8988T (cell line): ENCODE measurements around the gene TGFBR3L.

Experiments used
- DNase-seq: peaks from one replicate; pipeline ENCODE4 v3.0.0; 2011

The TGFBR3L gene

DNA sequence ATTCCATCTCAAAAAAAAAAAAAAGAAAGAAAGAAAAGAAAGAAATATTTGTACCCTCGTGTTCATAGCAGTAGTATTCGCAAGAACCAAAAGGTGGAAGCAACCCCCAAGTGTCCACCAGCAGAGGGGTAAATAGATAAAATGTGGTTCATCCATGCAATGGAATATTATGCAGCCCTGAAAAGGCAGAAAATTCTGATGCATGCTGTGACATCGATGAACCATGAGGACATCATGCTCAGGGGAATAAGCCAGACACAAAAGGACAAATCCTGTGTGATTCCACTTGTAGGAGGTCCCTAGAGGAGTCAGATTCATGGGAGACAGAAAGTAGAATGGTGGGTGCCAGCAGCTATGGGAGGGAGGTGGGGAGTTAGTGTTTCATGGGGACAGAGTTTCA lies 32.7 kb upstream of the TGFBR3L start:
- no peak for DNase-seq

DNA sequence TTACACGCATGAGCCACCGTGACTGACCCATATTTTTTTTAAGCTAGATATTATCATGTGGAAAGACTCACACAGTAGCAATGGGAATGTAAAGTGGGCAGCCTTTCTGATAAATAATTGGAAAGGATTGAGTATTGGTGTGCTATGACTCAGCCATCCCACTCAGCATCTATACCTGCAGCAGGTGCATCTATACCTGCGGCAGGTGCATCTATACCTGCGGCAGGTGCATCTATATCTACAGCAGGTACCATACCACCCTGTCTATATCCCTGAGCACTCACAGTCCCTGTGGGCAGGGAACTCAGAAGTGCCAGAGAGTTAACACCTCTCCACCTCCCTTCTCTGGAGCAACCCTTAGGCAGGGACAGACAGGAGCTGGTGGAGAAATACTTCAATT lies 31.5 kb upstream of the TGFBR3L start:
- no peak for DNase-seq

DNA sequence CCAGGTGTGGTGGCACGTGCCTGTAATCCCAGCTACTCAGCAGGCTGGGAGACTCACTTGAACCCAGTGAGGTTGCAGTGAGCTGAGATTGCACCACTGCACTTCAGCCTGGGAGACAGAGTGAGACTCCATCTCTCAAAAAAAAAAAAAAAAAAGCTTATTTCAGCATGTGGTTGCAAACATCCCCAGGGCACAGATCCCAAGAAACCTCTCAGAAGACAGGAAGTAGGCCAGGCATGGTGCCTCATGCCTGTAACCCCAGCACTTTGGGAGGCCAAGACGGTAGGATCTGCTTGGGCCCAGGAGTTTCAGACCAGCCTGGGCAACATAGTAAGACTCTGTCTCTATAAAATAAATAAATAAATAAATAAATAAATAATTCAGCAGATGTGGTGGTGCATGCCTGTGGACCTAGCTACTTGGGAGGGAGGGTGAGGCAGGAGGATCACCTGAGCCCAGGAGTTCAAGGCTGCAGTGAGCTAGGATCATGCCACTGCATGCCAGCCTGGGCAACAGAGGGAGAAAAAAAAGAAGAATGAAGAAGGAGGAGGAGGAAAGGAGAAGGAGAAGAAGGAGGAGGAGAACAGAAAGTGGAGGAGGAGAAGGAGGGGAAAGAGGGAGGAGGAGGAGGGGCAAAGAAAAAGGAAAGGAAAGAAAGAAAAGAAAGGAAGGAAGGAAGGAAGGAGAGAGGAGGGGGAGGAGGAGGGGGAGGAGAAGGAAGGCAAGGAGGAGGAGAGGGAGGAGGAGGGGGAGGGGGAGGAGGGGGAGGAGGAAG lies 30.6 kb upstream of the TGFBR3L start:
- DNase-seq = no peak

DNA sequence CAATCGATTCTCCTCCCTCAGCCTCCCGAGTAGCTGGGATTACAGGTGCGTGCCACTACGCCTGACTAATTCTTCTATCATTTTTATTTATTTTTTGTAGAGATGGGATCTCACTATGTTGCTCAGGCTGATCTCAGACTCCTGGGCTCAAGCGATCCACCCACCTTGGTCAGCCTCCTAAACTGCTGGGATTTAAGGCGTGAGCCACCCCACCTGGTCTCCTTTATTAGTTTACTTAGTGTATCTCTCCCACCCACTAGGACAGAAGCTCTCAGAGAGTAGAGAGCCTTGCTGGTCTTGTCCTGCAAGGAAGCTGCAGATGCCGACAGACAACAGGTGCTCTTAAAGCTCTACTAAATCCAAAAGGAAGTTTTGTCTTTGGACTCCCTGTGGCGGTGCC lies 28.8 kb upstream of the TGFBR3L start:
- no peak for DNase-seq

DNA sequence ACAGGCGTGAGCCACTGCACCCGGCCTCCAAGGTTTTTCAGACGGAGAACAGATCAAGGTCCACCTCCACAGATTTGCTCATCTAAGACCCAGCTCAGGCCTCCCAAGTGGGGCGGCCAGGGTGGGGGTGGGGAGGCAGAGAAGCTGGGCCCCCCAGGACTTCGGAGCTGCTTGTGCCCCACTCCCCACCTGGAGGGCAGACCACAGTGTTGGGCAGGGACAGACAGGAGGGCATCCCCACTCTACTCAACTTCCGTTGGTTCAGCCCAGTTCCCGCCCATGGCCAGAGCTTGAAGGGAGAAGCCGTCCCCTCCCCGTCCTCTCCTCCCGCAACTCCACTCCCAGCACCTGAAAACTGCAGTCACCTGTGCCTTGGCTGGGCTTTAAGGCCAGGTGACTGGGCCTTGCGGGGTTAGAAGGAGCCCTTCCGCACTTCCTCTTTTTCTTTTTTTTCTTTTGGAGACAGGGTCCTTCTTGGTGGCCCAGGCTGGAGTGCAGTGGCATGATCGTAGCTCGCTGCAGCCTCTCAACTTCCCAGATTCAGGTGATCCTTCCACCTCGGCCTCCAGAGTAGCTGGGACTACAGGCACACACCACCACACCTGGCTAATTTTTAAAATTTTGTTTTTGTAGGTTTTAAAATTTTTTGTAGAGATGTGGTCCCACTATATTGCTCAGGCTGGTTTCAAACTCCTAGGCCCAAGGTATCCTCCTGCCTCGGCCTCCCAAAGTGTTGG lies 27.1 kb upstream of the TGFBR3L start:
- DNase-seq = no peak

DNA sequence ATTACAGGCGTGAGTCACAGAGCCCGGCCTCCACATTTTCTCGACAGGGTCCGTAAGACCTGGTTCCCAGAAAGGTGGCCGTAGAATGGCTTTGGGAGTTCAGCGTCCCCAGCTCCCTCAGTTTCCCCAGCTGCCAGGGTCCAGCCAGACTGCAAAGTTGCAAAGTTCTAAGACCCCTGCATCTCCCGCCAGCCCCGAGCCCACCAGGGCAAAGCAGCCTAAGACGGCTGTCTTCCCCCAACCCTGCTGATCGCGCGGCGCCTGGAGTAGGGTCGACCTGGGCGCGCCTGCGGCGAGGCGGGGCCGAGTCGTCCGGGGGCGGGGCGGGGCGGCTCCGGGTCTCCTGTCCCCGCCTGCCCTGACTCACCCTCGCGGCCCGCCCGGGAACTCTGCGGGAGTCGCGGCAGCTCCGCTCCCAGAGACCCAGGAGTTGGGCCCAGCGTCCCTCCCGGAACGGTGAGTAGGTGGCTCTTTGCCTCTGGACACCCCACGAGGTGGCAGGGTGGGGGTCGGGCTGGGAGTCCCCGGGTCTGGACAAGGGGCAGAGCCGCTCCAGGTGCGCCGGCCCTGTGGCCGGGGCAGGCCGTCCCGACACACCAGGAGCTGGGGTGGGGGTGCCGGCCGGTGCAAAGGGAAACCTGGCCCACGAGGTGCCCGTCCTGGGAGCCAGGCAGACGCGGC lies 26.3 kb upstream of the TGFBR3L start, which contains the start of gene LRRC8E:
LRRC8E (plus strand) TSS at position 366 of the 681 bp plus-strand sequence. CDS start 7,094 bp downstream, outside the sequence.
- peak; percentile 67 for DNase-seq

DNA sequence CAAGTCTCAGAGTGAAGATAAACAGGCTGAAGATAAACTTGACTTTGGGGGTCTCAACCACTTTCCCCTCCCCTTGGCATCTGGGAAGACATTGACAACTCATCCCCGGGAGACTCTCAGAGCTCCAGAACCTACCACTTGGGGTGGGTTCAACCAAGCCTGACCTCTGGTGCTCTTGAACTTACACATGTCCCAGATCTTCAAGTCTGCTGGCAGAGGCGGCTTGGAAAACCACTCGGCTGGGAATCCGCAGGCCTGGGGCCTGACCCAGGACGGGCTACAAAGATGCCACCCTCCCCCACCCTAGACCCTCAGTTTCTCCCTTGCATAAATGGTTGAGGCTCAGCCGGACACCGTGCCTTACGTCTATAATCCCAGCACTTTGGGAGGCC lies 25.8 kb upstream of the TGFBR3L start:
- DNase-seq = no peak

DNA sequence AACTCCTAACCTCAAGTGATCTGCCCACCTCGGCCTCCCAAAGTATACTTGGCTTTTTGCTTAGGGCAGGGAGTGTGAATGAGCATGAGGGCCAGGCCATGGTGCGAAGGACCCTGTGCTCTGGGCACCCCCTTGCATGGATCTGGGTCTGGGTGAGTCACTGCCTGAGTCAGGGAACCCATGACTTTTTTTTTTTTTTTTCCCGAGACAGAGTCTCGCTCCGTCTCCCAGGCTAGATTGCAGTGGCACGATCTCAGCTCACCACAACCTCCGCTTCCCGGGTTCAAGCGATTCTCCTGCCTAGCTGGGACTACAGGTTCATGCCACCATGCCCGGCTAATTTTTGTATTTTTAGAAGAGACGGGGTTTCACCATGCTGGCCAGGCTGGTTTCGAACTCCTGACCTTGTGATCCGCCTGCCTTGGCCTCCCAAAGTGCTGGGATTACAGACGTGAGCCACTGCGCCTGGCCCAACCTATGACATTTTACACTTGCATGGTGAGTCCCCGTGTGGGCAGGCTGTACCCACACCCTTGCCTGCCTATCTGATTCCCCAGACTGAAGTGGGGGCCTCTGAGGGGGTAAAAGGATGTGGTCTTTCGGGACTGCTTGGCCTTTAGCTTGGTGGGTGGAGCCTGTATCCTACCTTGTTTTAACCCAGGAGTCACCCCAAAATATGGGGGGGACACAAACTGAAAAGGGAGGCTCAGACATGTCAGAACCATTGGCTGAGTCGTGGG lies 21.1 kb upstream of the TGFBR3L start:
- DNase-seq = peak; percentile 8

DNA sequence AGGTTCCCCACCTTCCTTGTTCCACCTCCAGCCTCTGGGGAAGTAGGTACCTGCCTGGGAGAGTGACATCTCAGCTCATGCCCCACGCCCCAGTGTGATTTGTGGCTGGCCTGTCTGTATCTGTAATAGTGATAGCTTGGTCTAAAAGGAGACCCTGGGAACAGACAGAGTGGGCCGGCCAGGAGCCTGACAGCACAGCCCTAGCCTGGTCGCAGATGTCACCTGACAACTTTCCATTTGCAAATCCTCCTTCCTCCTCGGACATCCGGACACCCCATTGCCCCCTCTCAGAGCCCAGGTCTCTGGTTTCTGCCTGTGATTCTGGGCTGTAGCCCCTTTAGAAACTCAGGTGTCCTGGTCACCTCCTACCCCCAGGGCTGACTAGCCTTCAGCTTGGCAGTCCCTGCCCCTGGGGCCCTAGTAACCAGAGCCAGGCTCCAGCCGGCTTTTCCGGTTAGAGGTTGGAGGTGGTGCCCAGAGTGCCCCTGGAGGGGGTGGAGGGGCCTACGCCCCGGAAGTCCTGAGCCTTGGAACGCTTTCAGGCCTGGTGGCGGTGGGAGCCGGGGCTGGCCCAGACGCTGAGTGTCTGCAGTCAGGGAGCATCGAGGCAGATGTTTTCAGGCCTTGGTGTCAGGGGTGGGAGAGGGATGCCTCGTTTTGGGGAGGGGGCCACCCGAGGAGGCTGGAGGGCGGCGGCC lies 19.9 kb upstream of the TGFBR3L start:
- DNase-seq = peak; percentile 7

DNA sequence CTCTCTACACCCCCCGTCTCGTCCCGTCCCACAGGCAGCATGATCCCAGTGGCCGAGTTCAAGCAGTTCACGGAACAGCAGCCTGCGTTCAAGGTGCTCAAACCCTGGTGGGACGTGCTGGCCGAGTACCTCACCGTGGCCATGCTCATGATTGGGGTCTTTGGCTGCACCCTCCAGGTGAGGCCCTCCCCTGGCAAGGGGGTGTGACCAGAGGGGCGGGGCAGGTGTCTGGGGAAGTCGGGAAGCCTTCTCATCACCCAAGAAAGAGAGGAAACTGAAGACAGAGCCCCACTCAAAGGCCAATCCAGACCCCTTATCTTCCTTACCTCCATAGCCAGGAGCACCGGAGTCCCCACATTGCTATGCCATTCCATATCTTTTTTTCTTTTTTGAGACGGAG lies 19.1 kb upstream of the TGFBR3L start:
- DNase-seq = no peak

DNA sequence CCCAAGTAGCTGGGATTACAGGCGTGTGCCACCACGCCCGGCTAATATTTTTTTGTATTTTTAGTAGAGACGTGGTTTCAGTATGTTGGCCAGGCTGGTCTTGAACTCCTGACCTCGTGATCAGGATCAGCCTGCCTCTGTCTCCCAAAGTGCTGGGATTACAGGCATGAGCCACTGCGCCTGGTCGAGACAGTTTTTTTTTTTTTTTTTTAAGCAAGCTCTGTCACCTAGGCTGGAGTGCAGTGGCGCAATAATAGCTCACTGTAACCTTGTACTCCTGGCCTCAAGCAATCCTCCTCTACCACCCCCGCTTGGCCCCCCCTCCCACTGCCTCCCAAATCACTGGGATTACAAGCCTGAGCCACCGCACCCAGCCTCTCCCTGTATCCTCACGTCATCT lies 17.3 kb upstream of the TGFBR3L start:
- no peak for DNase-seq

DNA sequence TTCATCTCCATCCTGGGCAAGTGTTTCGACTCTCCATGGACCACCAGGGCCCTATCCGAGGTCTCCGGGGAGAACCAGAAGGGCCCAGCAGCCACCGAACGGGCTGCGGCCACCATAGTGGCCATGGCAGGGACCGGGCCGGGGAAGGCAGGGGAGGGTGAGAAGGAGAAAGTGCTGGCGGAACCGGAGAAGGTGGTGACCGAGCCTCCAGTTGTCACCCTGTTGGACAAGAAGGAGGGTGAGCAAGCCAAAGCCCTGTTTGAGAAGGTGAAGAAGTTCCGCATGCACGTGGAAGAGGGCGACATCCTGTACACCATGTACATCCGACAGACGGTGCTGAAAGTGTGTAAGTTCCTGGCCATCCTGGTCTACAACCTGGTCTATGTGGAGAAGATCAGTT lies 15.7 kb upstream of the TGFBR3L start:
- DNase-seq = no peak

DNA sequence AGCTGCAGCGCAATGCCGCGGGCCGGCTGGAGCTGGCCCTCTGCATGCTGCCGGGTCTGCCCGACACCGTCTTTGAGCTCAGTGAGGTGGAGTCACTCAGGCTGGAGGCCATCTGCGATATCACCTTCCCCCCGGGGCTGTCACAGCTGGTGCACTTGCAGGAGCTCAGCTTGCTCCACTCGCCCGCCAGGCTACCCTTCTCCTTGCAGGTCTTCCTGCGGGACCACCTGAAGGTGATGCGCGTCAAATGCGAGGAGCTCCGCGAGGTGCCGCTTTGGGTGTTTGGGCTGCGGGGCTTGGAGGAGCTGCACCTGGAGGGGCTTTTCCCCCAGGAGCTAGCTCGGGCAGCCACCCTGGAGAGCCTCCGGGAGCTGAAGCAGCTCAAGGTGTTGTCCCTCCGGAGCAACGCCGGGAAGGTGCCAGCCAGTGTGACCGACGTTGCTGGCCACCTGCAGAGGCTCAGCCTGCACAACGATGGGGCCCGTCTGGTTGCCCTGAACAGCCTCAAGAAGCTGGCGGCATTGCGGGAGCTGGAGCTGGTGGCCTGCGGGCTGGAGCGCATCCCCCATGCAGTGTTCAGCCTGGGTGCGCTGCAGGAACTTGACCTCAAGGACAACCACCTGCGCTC lies 14.8 kb upstream of the TGFBR3L start:
- DNase-seq = peak; percentile 6

DNA sequence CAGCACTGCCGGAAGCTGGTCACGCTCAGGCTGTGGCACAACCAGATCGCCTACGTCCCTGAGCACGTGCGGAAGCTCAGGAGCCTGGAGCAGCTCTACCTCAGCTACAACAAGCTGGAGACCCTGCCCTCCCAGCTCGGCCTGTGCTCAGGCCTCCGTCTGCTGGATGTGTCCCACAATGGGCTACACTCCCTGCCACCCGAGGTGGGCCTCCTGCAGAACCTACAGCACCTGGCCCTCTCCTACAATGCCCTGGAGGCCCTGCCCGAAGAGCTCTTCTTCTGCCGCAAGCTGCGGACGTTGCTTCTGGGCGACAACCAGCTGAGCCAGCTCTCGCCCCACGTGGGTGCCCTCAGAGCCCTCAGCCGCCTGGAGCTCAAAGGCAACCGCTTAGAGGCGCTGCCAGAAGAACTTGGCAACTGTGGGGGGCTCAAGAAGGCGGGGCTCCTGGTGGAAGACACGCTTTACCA lies 14.2 kb upstream of the TGFBR3L start:
- peak; percentile 5 for DNase-seq

DNA sequence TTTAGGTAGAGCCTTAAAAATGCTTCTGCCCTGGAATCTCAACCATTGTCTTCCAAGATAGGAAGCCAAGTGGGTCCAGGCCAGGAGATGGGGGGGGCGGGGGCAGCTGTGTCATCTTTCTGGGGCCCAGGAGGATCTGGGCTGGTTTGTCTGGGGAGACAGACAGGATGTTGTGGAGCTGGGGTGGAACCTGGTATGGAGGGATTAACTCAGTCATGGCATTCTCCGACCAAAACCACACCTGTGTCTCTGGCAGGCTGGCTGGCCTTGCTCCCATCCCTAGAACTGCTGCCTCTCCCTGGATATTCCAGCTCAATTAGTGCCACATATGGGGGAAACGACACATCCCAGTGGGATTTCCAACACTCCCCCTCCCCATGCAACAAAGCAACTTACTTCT lies 13.7 kb upstream of the TGFBR3L start:
- DNase-seq = no peak

DNA sequence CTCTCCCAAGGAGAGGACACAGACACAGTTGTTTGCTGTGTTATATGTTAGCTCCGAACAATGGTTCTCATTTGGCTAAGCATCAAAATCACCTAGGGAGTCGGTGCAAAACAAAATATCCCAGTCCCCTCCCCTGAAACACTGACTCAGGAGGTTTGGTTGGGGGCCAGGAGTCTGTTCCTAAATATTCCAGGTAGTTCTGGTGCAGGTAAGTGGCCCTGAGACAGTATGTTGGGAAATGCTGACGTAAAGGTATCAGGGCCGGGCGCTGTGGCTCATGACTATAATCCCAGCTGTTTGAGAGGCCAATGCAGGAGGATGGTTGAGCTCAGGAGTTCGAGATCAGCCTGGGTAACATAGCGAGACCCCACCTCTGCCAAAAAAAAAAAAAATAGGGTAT lies 13.3 kb upstream of the TGFBR3L start:
- DNase-seq = no peak

DNA sequence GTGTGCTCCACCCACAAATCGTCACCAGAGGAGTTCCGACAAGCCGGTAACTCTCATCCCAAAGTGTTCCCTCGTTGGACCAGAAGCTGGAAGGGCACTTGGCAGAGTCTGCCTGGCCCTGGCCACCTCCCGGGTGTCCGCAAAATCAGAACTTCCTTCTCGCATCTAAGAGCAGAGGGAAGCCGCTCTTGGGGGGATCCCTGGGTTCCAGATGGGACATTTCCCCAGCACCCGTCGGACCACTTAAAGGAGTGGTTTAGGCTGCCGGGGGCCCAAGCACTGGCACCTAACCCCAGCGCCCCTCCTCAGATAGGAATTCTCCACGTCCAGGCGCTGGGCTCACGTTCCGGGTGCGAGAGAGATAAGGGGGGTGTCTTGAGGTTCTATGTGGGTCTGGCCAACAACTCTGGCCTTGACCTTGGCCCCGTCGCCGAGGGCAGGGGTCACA lies 11.8 kb upstream of the TGFBR3L start:
- no peak for DNase-seq

DNA sequence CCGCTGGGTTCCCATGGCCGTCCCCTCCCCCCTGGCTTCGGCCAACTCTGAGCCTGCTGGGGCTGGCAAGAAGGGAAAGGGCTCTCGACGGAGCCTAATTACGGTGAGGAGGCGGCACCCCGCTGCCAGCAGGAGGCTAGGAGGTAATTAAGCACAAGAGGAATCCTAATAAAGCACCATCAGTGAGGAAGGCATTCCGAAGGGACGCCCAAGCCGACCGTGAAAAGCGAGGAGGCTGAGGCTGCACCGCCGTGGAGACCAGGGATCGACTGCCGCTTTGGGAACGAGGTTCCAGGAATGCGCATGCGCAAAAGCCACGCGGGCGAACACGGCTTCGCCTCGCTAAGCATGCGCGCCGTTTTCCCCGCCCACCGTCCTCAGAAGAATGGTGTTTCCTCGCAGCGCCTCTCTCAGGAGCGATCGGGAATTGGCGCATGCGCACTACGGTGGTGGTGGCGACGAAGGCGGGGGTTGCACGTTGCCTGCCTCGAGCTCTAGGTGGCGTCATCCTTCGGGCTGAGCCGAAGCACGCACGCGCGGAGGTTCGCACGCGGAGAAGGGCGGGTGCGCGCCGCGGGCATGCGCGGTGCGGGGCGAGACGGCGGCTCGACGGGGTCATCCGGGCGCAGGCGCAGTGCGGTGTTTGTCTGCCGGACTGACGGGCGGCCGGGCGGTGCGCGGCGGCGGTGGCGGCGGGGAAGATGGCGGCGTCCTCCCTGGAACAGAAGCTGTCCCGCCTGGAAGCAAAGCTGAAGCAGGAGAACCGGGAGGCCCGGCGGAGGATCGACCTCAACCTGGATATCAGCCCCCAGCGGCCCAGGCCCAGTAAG lies 11.2 kb upstream of the TGFBR3L start, which contains the start of gene MAP2K7:
MAP2K7 (plus strand) TSS at position 634 of the 830 bp plus-strand sequence; CDS start at position 702, 68 bp downstream.
- peak; percentile 90 for DNase-seq

DNA sequence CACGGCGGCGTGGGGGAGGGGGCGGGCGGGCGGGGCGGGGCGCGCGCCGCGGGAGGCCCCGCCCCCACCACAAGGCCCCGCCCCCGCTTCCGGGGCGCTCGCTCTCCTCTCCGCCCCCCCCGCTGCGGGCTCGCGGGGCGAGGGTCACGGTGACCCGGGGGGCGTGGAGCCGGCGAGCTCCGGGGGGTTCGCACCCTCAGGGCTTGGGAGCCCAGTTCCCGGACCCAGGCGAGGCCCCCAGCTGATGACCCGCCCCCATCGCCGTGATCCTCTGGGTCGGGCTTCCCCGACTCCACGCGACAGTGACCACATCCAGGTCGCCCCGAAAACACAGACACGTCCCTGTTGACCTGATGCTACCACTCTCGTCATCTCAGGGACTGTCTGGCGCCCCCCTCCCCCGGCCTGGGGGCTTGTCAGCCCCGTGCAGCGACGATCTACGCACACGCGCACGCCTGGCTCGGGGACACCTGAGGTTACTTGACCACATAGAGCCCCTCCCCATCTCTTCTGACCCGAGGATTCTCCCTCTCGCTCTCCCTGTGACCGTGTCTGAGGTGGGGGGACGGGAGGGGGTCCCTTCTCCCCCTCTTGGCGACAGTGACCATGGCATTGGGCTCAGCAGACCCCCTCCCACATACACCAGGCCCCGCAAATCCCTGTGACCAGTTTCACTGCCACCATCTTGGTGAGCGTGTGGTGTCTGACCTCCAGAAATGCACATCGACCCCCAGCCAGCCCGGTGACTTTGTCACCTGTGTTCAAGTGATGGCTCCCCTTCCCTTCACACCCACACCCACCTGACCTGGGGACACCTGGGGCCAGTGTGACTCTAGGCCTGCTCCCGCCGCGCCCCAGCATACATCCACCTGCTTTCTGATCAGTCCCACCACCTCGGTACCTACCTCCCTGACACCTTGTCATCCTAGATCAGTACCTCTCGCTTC lies 10.3 kb upstream of the TGFBR3L start:
- DNase-seq = no peak
